Measurements from ENCODE around the gene COBLL1.
"Not testable (repeated sequence)": the region's sequence is repeated elsewhere in the genome, so short reads cannot be mapped to it uniquely, and the experiment has no call there.

COBLL1 gene

DNA sequence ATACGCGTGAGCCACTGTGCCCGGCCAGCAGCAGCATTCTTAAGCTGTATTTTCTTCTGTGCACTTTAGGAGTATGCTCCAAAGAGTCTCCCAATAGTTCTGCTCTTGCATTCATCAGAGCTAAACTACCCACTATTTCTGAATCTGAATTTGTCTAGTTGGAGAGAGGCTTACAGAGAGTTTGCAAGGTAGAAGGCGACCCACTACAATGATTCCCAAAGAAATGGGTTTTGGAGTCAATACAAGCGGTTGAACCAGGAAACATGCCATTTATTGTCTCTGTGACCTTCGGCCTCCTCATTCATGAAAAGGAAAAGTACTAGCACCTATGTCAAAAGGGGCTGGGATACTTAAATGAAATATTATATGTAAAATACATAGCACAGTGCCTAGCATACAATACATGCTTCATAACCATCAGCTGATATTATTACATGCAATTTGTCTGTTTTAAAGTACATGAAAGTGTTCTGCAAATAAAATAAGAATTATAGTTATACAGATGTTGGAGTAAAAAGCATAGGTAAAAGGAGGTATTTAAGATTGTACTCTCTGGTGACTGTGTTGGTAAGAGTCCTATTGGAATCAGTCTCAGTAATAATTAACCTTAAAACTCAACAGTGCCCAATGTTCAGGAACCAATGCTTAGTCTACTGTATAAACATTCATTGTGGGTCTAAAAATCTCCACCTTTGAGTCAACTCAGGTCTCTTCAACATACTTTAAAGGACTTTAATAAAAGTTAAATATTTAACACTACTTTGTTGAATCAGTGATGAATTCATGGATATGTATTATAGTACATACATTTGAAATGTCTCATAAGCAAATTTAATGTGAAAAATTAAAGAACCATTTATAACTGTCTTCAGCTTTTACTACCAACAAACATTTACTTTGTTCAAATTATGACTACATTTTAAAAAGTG, 130.5 kb downstream of the COBLL1 start:
- DNase-seq = no peak

DNA sequence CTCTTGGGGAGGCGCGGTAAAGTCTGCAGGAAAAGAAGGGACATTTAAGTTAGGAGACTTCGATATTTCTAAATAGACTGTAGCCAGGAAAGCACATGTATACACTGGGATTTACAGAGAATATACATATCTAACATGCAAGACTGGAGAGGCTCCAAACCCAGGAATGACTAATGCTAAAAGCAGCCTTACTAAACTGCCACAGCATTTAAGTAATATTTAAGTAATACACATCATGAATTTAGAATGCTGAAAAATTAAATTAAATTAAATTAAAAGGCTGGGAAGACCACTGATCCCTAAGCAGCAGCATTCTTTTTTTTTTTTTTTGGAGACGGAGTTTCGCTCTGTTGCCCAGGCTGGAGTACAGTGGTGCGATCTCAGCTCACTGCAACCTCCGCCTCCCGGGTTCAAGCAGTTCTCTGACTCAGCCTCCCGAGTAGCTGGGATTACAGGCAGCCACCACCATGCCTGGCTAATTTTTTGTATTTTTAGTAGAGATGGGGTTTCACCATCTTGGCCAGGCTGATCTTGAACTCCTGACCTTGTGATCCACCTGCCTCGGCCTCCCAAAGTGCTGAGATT, 131.3 kb downstream of the COBLL1 start:
- not testable (repeated sequence) for DNase-seq

DNA sequence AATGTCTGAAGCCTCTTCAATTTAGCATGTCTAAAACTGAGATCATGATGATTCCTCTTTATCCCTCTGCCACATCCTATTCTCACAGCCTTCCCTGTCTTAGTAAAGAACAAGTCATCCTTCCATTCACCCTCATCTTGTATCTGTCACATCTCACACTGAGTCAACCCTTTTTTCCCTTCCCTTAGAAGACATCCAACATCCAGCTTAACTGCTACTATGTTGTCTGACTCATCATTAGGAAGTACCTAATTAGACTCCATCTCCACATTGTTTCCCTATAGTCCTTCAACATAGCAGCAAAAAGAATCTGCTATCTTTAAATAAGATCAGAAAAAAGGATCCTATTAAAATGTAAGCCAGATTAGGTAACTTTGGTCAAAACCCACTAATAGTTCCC, 135.1 kb downstream of the COBLL1 start:
- DNase-seq = no peak

DNA sequence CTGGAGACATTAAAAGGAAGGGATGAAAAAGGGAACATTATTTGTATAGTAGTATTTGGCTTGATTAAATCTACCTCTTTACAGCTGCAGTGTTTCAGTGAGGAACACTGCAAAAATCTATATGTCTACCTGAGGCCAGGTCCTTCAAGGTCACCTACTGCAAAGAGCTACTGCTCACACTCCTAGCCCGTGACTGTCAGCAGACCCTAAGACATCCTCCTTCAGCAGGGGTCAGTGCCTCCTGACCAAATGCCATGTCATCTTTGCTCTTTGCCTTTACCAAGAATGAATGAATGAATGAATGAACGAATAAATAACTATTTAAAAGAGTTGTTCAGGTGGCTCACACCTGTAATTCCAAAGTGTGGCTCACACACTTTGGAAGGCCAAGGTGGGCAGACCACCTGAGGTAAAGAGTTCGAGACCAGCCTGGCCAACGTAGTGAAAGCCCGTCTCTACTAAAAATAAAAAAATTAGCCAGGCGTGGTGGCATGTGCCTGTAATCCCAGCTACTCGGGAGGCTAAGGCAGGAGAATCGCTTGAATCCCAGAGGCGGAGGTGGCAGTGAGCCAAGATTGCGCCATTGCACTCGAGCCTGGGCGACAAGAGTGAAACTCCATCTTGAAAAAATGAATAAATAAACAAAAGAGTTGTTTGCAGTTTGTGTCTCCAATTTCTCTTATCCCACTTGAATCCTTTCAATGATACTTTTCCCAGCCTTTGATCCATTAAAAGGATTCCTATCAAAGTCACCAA, 136.0 kb downstream of the COBLL1 start:
- no peak for DNase-seq

DNA sequence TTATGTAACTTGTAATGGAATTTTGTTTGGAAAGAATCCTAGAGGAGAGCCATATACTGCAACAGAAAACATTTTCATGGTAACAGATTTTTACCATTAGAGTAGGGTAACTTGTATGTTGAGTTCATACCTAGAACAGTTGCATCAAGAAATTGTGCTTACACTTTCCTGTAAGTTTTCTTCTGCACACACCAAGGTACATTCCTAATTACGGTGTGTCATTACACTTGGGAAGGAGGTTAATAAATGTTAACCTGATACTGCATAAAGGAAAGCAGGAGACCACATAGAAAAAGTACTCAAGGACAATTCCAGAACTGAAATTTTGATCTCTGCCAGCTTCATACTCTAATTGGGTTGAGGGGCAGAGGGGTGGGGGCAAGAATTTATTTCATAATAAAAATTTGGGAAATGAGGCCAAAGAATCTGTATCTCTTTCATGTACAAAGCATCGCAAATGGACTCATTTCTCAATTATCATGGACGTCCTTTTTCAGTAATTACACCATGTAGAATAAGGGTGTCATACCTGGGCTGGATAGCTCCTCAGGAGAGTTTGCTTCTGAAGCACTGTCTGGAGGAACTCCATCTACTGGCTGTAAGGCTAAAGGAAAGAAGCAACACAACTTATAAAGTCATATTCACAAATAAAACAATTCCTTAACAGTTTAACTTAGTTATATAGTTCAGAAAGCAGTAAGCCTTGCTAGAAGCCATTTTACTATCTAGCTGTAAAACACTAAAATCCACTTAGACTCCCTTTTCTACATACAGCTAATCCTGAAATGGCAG, 137.5 kb downstream of the COBLL1 start:
- DNase-seq = no peak

DNA sequence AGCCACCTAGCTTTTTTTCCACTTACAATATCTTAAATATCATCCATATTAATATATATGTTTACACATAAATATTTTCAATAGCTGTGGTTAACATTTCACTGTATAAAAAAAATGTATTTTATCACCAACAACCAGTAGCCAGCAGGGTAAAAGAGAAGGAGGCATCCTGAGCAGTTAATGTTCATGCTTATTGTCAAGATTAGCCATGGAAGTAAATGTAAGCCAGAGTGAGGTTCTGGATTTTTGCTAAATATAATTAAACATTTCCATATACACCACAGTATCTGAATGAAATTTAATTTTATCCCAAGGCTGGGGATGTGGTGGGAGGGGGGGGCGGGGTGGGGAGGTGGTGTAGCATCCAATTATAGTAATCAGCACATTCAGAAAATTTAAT, 140.1 kb downstream of the COBLL1 start:
- no peak for DNase-seq

DNA sequence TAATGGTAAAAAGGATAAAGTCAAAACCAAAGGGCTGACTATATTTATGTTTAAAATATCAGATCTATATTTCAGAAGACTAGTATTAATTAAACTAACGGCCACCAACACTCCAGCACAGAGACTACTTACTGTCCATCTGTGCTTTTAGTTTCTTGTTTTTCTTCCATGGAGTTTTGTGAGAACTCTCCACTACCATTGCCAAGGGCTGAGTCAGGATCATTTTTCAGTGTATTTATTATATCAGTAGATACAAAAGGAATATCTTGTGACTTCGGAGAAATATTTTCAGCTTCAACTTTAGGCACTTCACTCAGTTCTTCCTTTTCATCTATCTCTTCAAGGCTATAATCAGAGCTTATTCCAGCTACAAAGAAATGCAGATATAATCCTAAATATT, 141.2 kb downstream of the COBLL1 start:
- DNase-seq = no peak

DNA sequence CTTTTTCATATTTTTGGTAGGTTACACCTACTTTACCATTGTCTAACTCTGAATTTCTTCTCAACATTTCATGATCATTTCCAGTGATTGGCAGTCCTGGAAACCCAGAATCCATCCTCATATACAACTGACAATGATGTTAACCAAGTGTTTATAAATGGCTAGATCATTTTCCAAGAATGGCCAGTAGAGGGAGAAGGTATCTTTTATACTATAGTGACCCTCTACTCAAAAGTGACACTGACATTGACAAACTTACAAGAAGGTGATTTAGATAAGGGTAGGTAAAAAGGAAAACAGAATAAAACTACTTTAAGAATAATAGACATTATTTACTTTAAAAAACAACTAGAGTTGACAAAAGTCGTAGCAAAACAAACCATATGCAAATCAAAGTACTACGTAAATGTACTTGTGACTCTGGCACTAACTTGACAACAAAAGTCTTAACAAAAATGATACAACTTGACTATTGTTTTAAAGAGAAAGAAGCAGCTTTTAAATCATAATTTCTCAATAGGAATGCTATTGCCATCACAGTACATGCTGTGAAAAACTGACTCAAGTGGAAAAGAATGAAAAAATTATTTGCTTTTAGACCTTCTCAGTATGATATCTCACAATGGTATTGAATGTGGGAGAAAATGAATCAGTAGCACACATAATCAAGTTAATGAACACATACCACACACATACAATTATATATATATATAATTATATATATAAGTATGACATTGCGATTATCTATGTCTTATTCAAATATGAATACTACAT, 143.7 kb downstream of the COBLL1 start:
- DNase-seq = no peak

DNA sequence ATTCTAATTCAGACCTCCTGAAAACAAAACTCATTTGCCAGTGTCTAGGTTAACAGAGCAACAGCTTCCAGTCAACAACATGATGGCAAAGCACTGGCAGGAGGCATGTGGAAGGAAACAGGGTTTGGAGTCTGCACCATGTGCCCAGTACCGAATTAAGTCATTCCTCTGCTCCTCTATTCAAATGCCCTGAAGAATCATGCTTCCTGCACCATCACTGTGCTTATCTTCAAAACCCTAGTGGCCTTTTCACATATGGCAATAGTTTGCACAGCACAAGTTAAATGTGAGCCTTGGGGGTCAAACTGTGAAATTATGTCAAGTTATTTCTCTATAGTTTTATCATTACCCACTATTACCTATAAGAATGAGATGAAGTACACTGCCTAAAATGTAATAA, 145.0 kb downstream of the COBLL1 start:
- no peak for DNase-seq

DNA sequence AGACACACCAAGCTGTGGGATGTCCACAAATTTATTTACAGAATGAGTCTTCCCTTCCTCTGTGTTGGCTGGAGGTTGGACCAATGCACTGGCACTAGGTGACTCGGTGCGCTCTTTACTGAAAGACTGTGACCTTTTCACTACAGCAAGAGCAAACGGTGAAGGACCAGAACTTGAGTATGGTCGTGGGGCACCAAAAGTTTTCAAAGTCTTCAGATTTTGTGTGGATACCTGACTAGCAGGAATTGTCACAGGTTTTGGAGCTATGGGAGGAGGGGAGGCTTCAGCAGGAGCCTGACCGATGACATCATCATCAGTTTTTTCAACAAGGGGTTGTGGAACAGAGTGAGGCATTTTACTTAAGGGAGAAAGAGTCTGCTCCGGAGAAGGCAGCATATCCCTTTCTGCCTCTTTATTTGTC, 147.3 kb downstream of the COBLL1 start:
- no peak for DNase-seq

DNA sequence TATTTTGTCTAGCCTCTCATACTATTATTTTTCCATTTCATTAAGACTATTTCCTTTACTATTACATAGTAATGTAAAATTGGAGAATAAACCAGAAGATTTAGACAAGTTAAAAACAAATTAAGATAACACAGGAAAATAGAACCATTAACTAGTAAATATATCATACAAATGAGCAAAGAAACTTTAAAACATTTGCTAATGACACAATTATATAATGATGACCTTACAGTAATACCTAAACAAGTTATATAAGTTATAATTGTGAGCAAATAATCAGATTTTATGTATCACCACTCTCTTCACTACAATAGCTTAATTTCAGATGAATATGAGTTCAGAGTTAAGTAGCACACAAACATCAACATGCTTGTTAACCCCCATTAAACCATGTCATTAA, 147.8 kb downstream of the COBLL1 start:
- no peak for DNase-seq

DNA sequence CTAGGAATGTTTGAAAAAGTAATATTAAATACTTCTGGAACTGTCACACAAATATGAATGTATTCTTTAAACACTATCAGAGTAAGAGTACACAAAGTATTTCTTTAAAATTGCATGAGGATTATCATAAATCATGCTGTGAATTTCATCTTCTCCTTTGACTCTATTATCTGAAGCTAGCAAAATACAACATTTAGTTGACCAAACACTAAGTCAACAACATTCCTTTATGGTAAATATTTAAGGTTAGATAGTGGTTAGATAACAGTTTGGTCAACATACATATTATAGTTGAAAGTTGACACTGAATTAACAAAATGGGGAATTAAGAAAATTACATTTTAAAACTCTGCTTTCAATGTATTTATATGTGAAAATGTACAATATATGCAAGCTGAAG, 148.2 kb downstream of the COBLL1 start:
- no peak for DNase-seq

DNA sequence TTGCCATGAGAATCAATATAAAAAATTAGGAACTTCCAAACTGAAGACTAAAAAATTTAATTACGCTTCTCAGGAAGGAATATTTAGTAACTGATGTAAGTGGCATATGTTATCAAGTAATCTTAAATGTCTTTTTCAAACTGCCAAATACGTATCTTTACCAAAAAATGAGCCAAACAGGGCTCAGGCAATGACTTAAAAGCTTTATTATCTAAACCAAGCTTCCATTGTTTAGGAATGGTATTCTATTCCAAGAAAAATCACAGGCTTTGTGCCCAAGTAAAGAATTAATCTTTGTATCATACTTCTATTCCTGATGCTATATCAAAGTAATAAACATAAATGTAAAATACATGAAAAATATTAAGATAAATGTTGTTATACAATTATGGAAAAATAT, 148.7 kb downstream of the COBLL1 start:
- DNase-seq = no peak

DNA sequence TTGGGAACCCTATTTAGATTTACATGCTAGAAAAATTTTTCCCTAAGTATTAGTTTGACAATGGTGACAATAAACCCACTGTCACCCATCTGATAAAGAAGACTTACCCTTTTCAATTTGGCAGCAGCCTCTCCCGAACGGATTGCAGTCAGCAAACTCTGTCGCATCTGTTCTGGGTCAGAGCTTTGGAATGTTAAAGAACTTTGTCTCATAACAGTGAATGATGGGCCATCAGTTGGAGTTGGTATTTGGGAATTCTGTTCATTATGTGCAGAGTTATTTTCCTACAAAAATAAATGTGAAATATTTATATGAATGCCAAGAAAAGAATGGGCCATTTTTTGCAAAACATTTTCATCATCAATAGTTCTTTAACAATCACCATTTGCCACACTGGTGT, 149.5 kb downstream of the COBLL1 start:
- DNase-seq = no peak

DNA sequence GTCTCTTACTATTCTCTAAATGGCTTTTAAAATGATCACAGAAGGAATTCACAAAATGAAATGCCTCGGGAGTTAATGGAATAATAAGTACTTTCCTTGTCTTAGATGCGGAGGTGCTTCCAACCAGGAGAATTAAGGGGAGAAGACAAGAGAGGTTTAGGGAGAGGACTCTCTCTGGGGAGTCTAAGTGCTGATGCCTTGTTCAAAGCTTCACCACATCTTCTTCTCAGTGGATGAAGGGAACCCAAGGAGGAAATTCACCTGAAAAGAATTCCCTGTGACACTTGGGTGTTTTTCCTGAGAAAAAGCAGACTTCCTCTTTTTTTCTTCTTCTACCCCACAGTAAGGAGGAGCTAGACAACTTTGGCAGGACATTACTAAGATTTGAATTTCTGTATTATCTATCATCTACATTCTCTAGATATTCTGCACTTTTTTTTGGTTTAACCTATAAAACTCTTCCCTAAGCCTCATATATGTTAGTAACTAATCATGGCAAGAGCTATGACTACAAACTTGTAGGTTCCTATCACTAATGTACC, 150.2 kb downstream of the COBLL1 start:
- no peak for DNase-seq

DNA sequence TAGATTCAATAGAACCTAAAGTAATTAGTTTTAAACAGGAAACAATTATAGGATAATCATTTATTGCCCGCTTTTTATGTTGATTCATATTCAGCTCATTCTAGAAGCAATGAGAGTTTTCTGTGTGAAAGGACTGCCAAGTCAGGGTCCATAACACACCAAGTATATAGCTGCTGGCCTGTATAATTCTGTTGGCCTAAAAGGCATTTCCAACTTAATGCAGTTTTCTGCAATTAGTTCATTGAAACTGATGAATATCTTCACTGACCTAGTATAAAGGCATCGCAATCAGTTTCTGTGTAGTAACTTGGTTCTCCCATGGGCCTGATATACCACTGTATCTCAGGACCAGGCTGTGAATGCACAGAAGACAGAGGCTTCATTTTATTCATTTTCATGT, 151.3 kb downstream of the COBLL1 start:
- no peak for DNase-seq

DNA sequence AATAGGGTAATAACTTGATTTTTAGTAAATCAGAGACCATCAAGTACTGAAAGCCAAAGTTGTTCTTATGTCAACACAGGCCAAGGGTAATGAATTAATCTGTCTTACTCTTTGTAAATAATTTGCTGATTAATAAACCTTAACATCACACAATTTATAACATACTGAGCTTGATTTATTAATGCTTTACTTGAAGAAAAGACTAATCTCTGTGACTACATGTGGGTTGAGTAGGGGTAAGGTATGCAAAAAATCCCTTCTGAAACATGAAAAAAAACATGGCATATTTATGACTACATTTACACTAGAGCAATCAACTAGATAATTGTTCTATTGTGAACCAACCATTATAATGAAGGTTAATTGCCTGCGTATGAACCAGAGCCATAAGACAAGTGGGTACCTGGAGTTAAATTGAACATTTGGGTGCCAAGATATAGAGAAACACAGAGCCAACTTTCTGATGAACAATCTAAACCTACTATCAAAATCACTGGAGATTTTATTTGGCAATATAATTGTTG, 152.7 kb downstream of the COBLL1 start:
- no peak for DNase-seq

DNA sequence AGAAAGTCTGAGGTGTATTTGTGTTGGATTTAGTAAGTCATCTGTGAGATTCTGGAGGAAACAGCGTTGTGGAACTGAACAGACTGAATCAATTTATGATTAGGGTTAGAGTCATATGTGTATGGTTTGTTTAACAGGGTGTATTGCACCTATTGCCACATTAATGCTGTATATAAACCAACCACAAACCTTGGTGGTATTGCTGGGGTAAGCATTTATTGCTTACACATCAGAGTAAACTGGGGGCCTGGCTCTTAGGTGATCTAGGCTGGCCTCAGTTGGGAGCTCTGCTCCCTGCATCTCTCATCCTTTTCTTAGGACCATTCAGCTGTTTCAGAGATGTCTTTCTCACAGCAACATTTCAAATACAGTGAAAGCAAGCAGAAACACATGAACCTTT, 160.6 kb downstream of the COBLL1 start:
- DNase-seq = no peak

DNA sequence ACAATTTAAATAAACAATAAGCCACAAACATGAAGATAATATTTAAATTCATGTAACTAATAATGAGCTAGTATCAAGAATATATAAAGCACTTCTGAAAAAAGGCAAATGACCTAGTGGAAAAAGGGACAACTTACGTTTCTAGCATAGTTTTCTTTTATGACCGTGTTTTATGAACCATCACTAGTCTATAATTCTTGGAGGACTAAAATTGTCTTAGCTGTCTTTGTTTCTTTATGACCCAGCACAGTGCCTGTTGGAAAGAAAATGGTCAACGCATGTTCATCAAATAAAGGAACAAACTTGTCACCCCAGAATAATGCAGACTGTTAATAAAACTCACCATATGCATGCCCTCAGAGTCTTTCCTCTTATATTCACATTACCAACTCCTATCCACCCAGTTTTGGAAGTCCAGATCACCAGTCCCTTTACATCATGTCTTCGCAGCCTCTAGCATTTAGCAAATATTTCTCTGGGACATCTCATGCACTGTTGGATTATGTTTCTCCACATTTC, 162.9 kb downstream of the COBLL1 start:
- DNase-seq = no peak

DNA sequence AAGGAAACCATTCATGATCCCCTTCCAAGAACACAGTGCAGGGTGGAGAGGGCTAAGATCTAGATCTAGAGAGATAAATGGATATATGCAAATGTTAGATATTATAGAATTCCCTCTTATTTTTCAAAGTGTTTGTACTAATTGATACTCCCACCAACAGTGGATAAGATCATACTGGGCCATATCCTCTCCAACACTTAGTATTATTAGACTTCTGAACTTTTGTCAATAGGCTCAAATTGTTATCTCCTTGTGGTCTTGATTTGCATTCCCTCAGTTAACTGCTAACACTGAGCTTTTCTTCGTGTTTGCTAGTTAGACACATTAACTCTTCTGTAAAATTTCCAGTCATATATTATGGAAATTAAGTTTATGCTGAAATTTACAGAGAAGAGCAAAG, 163.9 kb downstream of the COBLL1 start:
- DNase-seq = no peak

DNA sequence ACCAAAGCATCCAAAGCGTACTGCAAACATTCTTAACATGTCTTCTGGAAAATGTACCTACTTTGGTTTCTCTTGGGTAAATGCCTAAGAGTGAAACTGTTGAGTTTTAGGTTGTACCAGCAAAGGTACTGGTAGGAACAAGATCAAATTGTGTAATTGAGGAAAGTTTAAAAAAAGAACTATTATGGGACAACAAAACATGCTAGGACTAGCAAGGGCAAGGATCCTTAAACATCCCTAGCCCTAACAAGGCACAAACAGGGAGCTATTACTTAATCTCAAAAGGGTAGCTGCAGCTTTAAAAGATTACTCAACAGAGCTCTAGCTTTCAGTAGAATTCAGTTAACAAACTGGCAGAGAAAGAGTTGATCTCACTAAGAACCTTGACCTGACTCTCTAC, 164.4 kb downstream of the COBLL1 start:
- no peak for DNase-seq

All from NCI-H2029 treated with DMSO at 0.1 percent for 48 hours (cell line).